H1 (cell line): ENCODE data around the gene PGAM1. TPM values are rescaled to one million over a fixed set of nuclear protein-coding genes. Genes with fewer than 3 reads are reported as not detected.

Experiments used
- CTCF ChIA-PET: fragments of 300-600 bp; sonication (Branson Sonifier 250); formaldehyde crosslinking; loops from one replicate; lab custom pipeline; 2021; ENCODE audit not compliant: partially characterized antibody; lab: Charles Lee
- POLR2A ChIA-PET: fragments of 300-600 bp; sonication (Branson Sonifier 250); formaldehyde crosslinking; loops from one replicate; lab custom pipeline; 2021; ENCODE audit warnings: inconsistent platforms; ENCODE audit not compliant: partially characterized antibody; lab: Charles Lee
- DNase-seq, 2 experiments: peaks; one replicate each; pipeline versions ENCODE4 v3.0.0 to v3.0.0-alpha.2; 2010 to 2022; ENCODE audit warnings: low spot score in 2 of 2, low read depth in 1 of 2, mixed read lengths in 1 of 2
- FAIRE-seq: peaks from 2 replicates; lab custom pipeline; 2011; peaks lifted over from hg19 to GRCh38; lab: Jason Lieb, UNC
- H2AFZ ChIP-seq: 2 replicates; pipeline ENCODE4 v1.8.1; 2012; ENCODE audit warnings: low read length, inconsistent platforms
- H2AK5ac ChIP-seq: 2 replicates; pipeline ENCODE4 v1.6.1; 2013; ENCODE audit warnings: low read depth, low read length
- H2BK120ac ChIP-seq: replicated peaks from 2 replicates; pipeline ENCODE3; 2013; ENCODE audit warnings: low read depth, low read length, inconsistent platforms
- H2BK12ac ChIP-seq: 2 replicates; pipeline ENCODE4 v1.6.1; 2013; ENCODE audit warnings: low read depth, low read length
- H2BK15ac ChIP-seq: 2 replicates; pipeline ENCODE4 v1.6.1; 2013; ENCODE audit warnings: low read length
- H2BK20ac ChIP-seq: 2 replicates; pipeline ENCODE4 v1.6.1; 2013; ENCODE audit warnings: low read length
- H2BK5ac ChIP-seq: 2 replicates; pipeline ENCODE4 v1.6.1; 2013; ENCODE audit warnings: low read depth, low read length
- H3K14ac ChIP-seq: 2 replicates; pipeline ENCODE4 v1.6.1; 2013; ENCODE audit warnings: inconsistent platforms; ENCODE audit not compliant: insufficient read length
- H3K18ac ChIP-seq: 2 replicates; pipeline ENCODE4 v1.6.1; 2013; ENCODE audit warnings: low read length; ENCODE audit errors: extremely low read depth
- H3K23ac ChIP-seq: 2 replicates; pipeline ENCODE4 v1.6.1; 2013; ENCODE audit warnings: inconsistent platforms; ENCODE audit not compliant: insufficient read length
- H3K23me2 ChIP-seq: 2 replicates; pipeline ENCODE4 v1.6.1; 2013; ENCODE audit warnings: low read depth, low read length
- H3K27ac ChIP-seq: 2 replicates; pipeline ENCODE4 v1.6.1; 2011; ENCODE audit warnings: low read depth, low read length, inconsistent platforms
- H3K27me3 ChIP-seq, 4 experiments: replicated peaks in 1 of 4; 1 replicate in 1 of 4; 2 replicates in 3 of 4; pipeline versions ENCODE4 v1.6.1 to v1.8.1; 2011 to 2013; ENCODE audit warnings: low read length in 3 of 4, mild to moderate bottlenecking in 3 of 4, inconsistent platforms in 2 of 4, mixed read lengths in 2 of 4, moderate library complexity in 1 of 4; ENCODE audit not compliant: control insufficient read depth in 3 of 4, insufficient read depth in 3 of 4; ENCODE audit errors: extremely low read depth in 1 of 4
- H3K36me3 ChIP-seq, 4 experiments: 2 replicates each; pipeline versions ENCODE4 v1.6.1 to v1.8.1; 2011 to 2013; ENCODE audit warnings: mild to moderate bottlenecking in 4 of 4, low read length in 3 of 4, moderate library complexity in 2 of 4, control low read depth in 1 of 4, inconsistent platforms in 1 of 4; ENCODE audit not compliant: insufficient read depth in 4 of 4, control insufficient read depth in 2 of 4
- H3K4ac ChIP-seq: replicated peaks from 2 replicates; pipeline ENCODE3; 2013; ENCODE audit warnings: low read length, low read depth, mixed read lengths, inconsistent platforms; ENCODE audit not compliant: insufficient read length
- H3K4me1 ChIP-seq, 4 experiments: replicated peaks in 1 of 4; 1 replicate in 1 of 4; 2 replicates in 3 of 4; pipeline versions ENCODE4 v1.6.1 to v1.8.1; 2011 to 2013; ENCODE audit warnings: low read length in 3 of 4, inconsistent platforms in 2 of 4, mixed read lengths in 1 of 4; ENCODE audit not compliant: insufficient read depth in 4 of 4, control insufficient read depth in 3 of 4
- H3K4me2 ChIP-seq, 2 experiments: 2 replicates each; pipeline versions ENCODE4 v1.6.1 to v1.8.1; 2011 to 2013; ENCODE audit warnings: low read depth in 2 of 2, low read length in 2 of 2, control low read depth in 1 of 2, inconsistent platforms in 1 of 2, mild to moderate bottlenecking in 1 of 2; ENCODE audit not compliant: insufficient read depth in 1 of 2
- H3K4me3 ChIP-seq, 4 experiments: fragments of 200-600, 300-600 bp in 1 of 4; sonication (generic), shearing (Covaris generic), sonication (Bioruptor Twin) in 1 of 4; 2 replicates each; pipeline versions ENCODE4 v1.5.1 to v1.8.1; 2011 to 2016; ENCODE audit warnings: low read length in 4 of 4, low read depth in 3 of 4, control low read depth in 2 of 4, inconsistent platforms in 2 of 4, mild to moderate bottlenecking in 2 of 4, mixed read lengths in 1 of 4, moderate library complexity in 1 of 4; ENCODE audit not compliant: insufficient read depth in 2 of 4; ENCODE audit errors: extremely low read depth in 1 of 4
- H3K56ac ChIP-seq: replicated peaks from 2 replicates; pipeline ENCODE3; 2013; ENCODE audit warnings: low read depth, mild to moderate bottlenecking, mixed read lengths, low read length, inconsistent platforms; ENCODE audit not compliant: insufficient read length
- H3K79me1 ChIP-seq: 2 replicates; pipeline ENCODE4 v1.6.1; 2013; ENCODE audit warnings: low read depth, low read length, control low read depth
- H3K79me2 ChIP-seq, 2 experiments: 2 replicates each; pipeline versions ENCODE4 v1.6.1 to v1.8.1; 2012 to 2013; ENCODE audit warnings: low read length in 2 of 2, mild to moderate bottlenecking in 2 of 2, inconsistent platforms in 1 of 2; ENCODE audit not compliant: insufficient read depth in 2 of 2, control insufficient read depth in 1 of 2
- H3K9ac ChIP-seq, 4 experiments: replicated peaks in 1 of 4; 1 replicate in 1 of 4; 2 replicates in 3 of 4; pipeline versions ENCODE4 v1.6.1 to v1.8.1; 2011 to 2013; ENCODE audit warnings: low read depth in 3 of 4, low read length in 3 of 4, control low read depth in 2 of 4, mild to moderate bottlenecking in 2 of 4, moderate library complexity in 2 of 4, inconsistent platforms in 1 of 4; ENCODE audit errors: extremely low read depth in 1 of 4
- H3K9me3 ChIP-seq, 2 experiments: 2 replicates each; pipeline versions ENCODE4 v1.6.1 to v1.8.1; 2012 to 2013; ENCODE audit warnings: mild to moderate bottlenecking in 2 of 2, moderate library complexity in 2 of 2, control low read depth in 1 of 2, inconsistent platforms in 1 of 2, low read depth in 1 of 2, low read length in 1 of 2, mixed read lengths in 1 of 2; ENCODE audit not compliant: insufficient read depth in 2 of 2
- H4K20me1 ChIP-seq, 2 experiments: replicated peaks in 1 of 2; 2 replicates each; pipeline versions ENCODE3 to v1.8.1; 2011 to 2013; ENCODE audit warnings: inconsistent platforms in 2 of 2, low read length in 2 of 2, mild to moderate bottlenecking in 1 of 2; ENCODE audit not compliant: insufficient read depth in 2 of 2, control insufficient read depth in 1 of 2
- H4K5ac ChIP-seq: 2 replicates; pipeline ENCODE4 v1.6.1; 2013; ENCODE audit warnings: low read length, low read depth, mixed read lengths, inconsistent platforms; ENCODE audit not compliant: insufficient read length
- H4K8ac ChIP-seq: 2 replicates; pipeline ENCODE4 v1.8.0; 2013; ENCODE audit warnings: mild to moderate bottlenecking, moderate library complexity, low read length, inconsistent platforms; ENCODE audit not compliant: insufficient read depth; ENCODE audit errors: extremely low read depth
- H4K91ac ChIP-seq: replicated peaks from 2 replicates; pipeline ENCODE3; 2013; ENCODE audit warnings: low read length, mixed read lengths, inconsistent platforms; ENCODE audit not compliant: insufficient read length
- CEBPB ChIP-seq: IDR thresholded peaks from 2 replicates; pipeline ENCODE4 v1.6.1; 2012; ENCODE audit warnings: low read depth, low read length
- EGR1 ChIP-seq: IDR thresholded peaks from 2 replicates; pipeline ENCODE4 v1.6.1; 2011; ENCODE audit warnings: low read depth, low read length, borderline replicate concordance
- KDM1A ChIP-seq: fragments of 200-600, 300-600 bp; sonication (generic); IDR thresholded peaks from 2 replicates; pipeline ENCODE4 v1.7.1; 2016; ENCODE audit warnings: mild to moderate bottlenecking, low read length, borderline replicate concordance
- KDM5A ChIP-seq: fragments of 200-600 bp; IDR thresholded peaks from 2 replicates; pipeline ENCODE4 v1.7.1; 2012; ENCODE audit warnings: mild to moderate bottlenecking, low read length, inconsistent platforms, mixed read lengths
- RXRA ChIP-seq: IDR thresholded peaks from 2 replicates; pipeline ENCODE4 v1.6.1; 2011; ENCODE audit warnings: low read depth, mild to moderate bottlenecking, low read length, moderate library complexity; ENCODE audit not compliant: insufficient read depth
- SIN3A ChIP-seq, 2 experiments: IDR thresholded peaks in 1 of 2; conservative IDR thresholded peaks in 1 of 2; 2 replicates each; pipeline ENCODE4 v1.6.1; 2011 to 2012; ENCODE audit warnings: low read length in 2 of 2, improper control_type of control experiment in 1 of 2, low read depth in 1 of 2, mild to moderate bottlenecking in 1 of 2
- TCF12 ChIP-seq: IDR thresholded peaks from 2 replicates; pipeline ENCODE4 v1.6.1; 2011; ENCODE audit warnings: low read depth, mild to moderate bottlenecking, low read length
- USF2 ChIP-seq: IDR thresholded peaks from 2 replicates; pipeline ENCODE4 v1.6.1; 2011; ENCODE audit warnings: low read length, improper control_type of control experiment
- WGBS, 2 experiments: shearing (Covaris generic) in 1 of 2; methylation state at CpG; one replicate each; pipeline versions ENCODE4 v1.1.6 to v1.1.7; 2013 to 2015; ENCODE audit warnings: low lambda C conversion rate in 2 of 2, mixed read lengths in 2 of 2, inconsistent platforms in 1 of 2, low coverage in 1 of 2, missing lambda C conversion rate in 1 of 2; ENCODE audit not compliant: insufficient replicate concordance in 2 of 2, insufficient coverage in 1 of 2, insufficient read length in 1 of 2; ENCODE audit errors: extremely low coverage in 1 of 2, missing lambda C conversion rate in 1 of 2; 5-methylcytosine and 5-hydroxymethylcytosine counted together
- polyA plus RNA-seq, 7 experiments: library from polyadenylated mRNA; depleted of rRNA in 3 of 7; stranded (reverse) in 5 of 7; unstranded in 2 of 7; fragments of >200 nt in 5 of 7; fragments of 200-250 nt in 2 of 7; gene quantifications; 1 replicate in 5 of 7; 2 replicates in 1 of 7; 4 replicates in 1 of 7; pipeline versions ENCODE4 v1.2.1 to v1.2.3, GENCODE V29; 2011 to 2013; ENCODE audit warnings: missing spikeins in 2 of 7, mixed read lengths in 2 of 7
- total RNA-seq: library from RNA; stranded (reverse); fragmentation: NEBNext Ultra II Directional; extraction: Animal tissue kit (Norgen Biotek cat#: 25700); gene quantifications from 2 replicates; pipeline ENCODE4 v1.2.1, GENCODE V29; 2021

The PGAM1 gene
- total and polyA plus RNA-seq, 2 of the 8 experiments (the other 6 are each of a cell fraction or from before 2014, with no cell fraction given): 791 to 799 TPM

GRCh38 chr10:97435211-97435610 lies 9.2 kb downstream of the PGAM1 start:
- POLR2A ChIA-PET: interaction anchor here (0.9 to 10.5 kb wide), 17 partner anchors 9 to 252 kb away, joined by 3 to 185 read pairs (median 5); partner anchors contain the start of genes AVPI1, EXOSC1, RRP12 and ZDHHC16
- no peak for FAIRE-seq
- Histone ChIP-seq H3K56ac (no peak overlapping the region), H3K4me1 (no peaks in the 10 kb centered on the region), H3K4me3 (no peak overlapping the region), H2BK12ac (no peak overlapping the region), H3K23me2 (no peaks in the 10 kb centered on the region), H4K8ac (no peak overlapping the region), H3K23ac (no peak overlapping the region)
- DNase-seq: no peak
- 90 to 100% methylated on average over 1 to 6 of the region's 6 CpGs for WGBS, 2 experiments
- no peak for TF ChIP-seq EGR1
- TF ChIP-seq KDM1A: no peak
- no peak for TF ChIP-seq RXRA
- TF ChIP-seq SIN3A (conservative IDR thresholded peaks at IDR 0.05 in 1 of 2, IDR thresholded peaks at IDR 0.05 in 1 of 2; ENCODE audit: low read depth in 1 of 2, low read length in 2 of 2): no peak
- no peak for TF ChIP-seq CEBPB
- TF ChIP-seq KDM5A: no peak
- TF ChIP-seq TCF12: no peak
- no peak for TF ChIP-seq USF2
- TF ChIP-seq, all 59 proteins: peak for 0
- H2AFZ ChIP-seq: no peak overlapping the region
- no peak overlapping the region for H2BK120ac ChIP-seq
- H3K36me3 ChIP-seq: peaks cover 21 to 70% (median 53%) of the 10 kb centered on the region in 4 experiments
- no peak overlapping the region for H3K18ac ChIP-seq
- no peaks in the 10 kb centered on the region for H3K9me3 ChIP-seq
- no peak overlapping the region for H3K14ac ChIP-seq
- H3K4me2 ChIP-seq: no peak overlapping the region
- no peak overlapping the region for H2BK15ac ChIP-seq
- no peaks in the 10 kb centered on the region for H3K27me3 ChIP-seq
- no peak overlapping the region for H3K27ac ChIP-seq
- no peak overlapping the region for H2BK5ac ChIP-seq
- no peaks in the 10 kb centered on the region for H3K79me2 ChIP-seq
- no peak overlapping the region for H4K5ac ChIP-seq
- H4K91ac ChIP-seq: no peak overlapping the region
- H2AK5ac ChIP-seq: no peak overlapping the region
- H2BK20ac ChIP-seq: no peak overlapping the region
- no peak overlapping the region for H3K4ac ChIP-seq
- H3K9ac ChIP-seq: no peak overlapping the region
- CTCF ChIA-PET: interaction anchor here (0.7 to 2.3 kb wide), 4 partner anchors 23 to 96 kb away, joined by 3 to 13 read pairs (median 6); no protein-coding TSS in a partner anchor
- no peaks in the 10 kb centered on the region for H3K79me1 ChIP-seq
- peaks cover 2 to 7% of the 10 kb centered on the region in 2 experiments for H4K20me1 ChIP-seq
